Measurements from ENCODE around the gene TRMT1. TPM values are rescaled to one million over a fixed set of nuclear protein-coding genes. Genes with fewer than 3 reads are reported as not detected.

Gene TRMT1
- total and polyA plus RNA-seq, 2 experiments from 2014 or later = 88.6 to 90.1 TPM

DNA sequence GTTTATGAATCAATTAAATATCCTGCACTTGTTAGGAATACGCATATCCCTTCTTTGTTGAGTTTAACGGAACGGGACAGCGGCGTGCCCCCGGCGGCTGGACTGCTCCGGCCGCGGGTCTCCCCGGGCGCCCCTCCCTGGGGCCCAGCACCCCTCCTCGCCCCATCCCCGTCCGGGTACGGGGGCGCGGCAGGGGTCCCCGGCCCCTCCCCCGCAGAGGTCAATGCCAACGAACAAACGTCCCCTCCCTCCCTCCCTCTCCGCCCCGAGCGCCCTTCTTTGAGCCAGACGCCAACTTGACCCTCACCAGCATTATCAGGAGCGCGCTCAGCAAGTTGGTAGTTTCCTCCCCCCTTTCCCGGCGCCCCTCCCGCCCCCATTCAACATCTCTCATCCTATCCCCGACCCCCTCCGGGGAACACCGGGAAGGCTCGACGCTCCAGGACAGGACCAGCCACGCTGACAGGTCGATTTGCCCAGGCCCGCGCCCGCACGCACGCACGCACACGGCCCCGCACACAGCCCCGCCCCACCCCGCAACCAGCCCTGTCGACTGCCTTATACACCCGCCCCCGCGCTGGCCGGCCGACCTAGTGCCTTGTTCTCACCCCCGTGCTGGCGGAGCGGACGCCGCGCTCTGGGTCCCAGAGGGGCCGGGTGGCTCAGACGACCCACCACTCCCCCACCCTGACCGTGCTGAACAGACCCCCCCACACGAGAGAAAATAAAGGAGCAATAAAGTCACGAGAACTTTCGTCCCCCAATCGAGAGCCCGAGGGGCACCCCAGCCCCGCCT is 18.9 kb downstream of the TRMT1 start (continued):
- TF ChIP-seq, protein P1, sequence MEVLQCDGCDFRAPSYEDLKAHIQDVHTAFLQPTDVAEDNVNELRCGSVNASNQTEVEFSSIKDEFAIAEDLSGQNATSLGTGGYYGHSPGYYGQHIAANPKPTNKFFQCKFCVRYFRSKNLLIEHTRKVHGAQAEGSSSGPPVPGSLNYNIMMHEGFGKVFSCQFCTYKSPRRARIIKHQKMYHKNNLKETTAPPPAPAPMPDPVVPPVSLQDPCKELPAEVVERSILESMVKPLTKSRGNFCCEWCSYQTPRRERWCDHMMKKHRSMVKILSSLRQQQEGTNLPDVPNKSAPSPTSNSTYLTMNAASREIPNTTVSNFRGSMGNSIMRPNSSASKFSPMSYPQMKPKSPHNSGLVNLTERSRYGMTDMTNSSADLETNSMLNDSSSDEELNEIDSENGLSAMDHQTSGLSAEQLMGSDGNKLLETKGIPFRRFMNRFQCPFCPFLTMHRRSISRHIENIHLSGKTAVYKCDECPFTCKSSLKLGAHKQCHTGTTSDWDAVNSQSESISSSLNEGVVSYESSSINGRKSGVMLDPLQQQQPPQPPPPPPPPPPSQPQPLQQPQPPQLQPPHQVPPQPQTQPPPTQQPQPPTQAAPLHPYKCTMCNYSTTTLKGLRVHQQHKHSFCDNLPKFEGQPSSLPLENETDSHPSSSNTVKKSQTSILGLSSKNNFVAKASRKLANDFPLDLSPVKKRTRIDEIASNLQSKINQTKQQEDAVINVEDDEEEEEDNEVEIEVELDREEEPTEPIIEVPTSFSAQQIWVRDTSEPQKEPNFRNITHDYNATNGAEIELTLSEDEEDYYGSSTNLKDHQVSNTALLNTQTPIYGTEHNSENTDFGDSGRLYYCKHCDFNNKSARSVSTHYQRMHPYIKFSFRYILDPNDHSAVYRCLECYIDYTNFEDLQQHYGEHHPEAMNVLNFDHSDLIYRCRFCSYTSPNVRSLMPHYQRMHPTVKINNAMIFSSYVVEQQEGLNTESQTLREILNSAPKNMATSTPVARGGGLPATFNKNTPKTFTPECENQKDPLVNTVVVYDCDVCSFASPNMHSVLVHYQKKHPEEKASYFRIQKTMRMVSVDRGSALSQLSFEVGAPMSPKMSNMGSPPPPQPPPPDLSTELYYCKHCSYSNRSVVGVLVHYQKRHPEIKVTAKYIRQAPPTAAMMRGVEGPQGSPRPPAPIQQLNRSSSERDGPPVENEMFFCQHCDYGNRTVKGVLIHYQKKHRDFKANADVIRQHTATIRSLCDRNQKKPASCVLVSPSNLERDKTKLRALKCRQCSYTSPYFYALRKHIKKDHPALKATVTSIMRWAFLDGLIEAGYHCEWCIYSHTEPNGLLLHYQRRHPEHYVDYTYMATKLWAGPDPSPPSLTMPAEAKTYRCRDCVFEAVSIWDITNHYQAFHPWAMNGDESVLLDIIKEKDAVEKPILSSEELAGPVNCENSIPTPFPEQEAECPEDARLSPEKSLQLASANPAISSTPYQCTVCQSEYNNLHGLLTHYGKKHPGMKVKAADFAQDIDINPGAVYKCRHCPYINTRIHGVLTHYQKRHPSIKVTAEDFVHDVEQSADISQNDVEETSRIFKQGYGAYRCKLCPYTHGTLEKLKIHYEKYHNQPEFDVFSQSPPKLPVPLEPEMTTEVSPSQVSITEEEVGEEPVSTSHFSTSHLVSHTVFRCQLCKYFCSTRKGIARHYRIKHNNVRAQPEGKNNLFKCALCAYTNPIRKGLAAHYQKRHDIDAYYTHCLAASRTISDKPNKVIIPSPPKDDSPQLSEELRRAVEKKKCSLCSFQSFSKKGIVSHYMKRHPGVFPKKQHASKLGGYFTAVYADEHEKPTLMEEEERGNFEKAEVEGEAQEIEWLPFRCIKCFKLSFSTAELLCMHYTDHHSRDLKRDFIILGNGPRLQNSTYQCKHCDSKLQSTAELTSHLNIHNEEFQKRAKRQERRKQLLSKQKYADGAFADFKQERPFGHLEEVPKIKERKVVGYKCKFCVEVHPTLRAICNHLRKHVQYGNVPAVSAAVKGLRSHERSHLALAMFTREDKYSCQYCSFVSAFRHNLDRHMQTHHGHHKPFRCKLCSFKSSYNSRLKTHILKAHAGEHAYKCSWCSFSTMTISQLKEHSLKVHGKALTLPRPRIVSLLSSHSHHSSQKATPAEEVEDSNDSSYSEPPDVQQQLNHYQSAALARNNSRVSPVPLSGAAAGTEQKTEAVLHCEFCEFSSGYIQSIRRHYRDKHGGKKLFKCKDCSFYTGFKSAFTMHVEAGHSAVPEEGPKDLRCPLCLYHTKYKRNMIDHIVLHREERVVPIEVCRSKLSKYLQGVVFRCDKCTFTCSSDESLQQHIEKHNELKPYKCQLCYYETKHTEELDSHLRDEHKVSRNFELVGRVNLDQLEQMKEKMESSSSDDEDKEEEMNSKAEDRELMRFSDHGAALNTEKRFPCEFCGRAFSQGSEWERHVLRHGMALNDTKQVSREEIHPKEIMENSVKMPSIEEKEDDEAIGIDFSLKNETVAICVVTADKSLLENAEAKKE (CRISPR knock-in tag; IDR thresholded peaks at IDR 0.05) = no peak
- no peak for TF ChIP-seq EZH2phosphoT487 (IDR thresholded peaks at IDR 0.05; ENCODE audit: unreplicated experiment)

DNA sequence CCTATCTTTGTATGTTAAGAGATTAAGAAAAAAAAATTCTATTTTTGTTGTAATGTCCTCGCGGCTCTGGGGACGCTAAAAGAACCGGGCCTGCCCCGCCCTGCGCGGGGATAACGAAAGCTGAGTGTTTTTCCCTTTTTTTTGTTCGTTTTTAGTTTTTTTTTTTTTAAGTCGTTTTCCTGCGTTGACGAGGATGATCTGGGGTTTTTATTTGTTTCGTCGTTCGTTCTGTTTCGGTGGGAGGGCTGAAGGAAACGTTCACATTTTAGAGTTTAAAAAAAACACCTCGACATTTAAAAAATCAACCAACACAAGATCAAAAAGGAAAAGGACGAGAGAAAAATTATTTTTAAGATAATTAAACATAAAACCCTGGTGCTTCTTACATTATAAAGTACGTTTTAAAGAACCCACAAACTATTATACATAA is 19.5 kb downstream of the TRMT1 start:
- no peak overlapping the region for H3K27ac ChIP-seq (ENCODE audit: low read depth)
- peak overlapping the region; percentile 59 for H3K4me3 ChIP-seq
- Mint-ChIP-seq H3K4me3 (peak overlapping the region; percentile 59), H3K27ac (no peak overlapping the region), H3K4me1 (peaks cover 32% of the 10 kb centered on the region), H3K27me3 (ENCODE audit: insufficient read depth, low read depth, poor library complexity) (peaks cover 76% of the 10 kb centered on the region), H3K9me3 (no peaks in the 10 kb centered on the region), H3K36me3 (ENCODE audit: low read depth) (no peaks in the 10 kb centered on the region)
- TF ChIP-seq EZH2 (IDR thresholded peaks at IDR 0.05; ENCODE audit: low read depth, unreplicated experiment) (peak; percentile 84), JUNB (IDR thresholded peaks at IDR 0.05; ENCODE audit: unreplicated experiment) (no peak)
- H3K9me2 ChIP-seq (ENCODE audit: insufficient read depth) = no peaks in the 10 kb centered on the region
- no peaks in the 10 kb centered on the region for H3K36me3 ChIP-seq (ENCODE audit: insufficient read depth)
- H2AFZ ChIP-seq = no peak overlapping the region
- no peak for DNase-seq (ENCODE audit: low spot score)
- H3K27me3 ChIP-seq (ENCODE audit: insufficient read depth) = peaks cover 91% of the 10 kb centered on the region
- peak overlapping the region; percentile 87 for H3K4me2 ChIP-seq
- peaks cover 34% of the 10 kb centered on the region for H3K4me1 ChIP-seq (ENCODE audit: insufficient read depth)
- ATAC-seq = no peak
- H4K20me1 ChIP-seq (replicated peaks; ENCODE audit: insufficient read depth) = peaks cover 9% of the 10 kb centered on the region; the same call in 1 of the 2 replicates
- H3K79me2 ChIP-seq (replicated peaks; ENCODE audit: insufficient read depth) = no peaks in the 10 kb centered on the region
- peaks cover 50% of the 10 kb centered on the region for H3F3A ChIP-seq (replicated peaks; ENCODE audit: low read depth)

Data from GM23338 (cell line).